PC-9 (cell line): ENCODE measurements around the gene PRKCH.

ENCODE experiments used
- CTCF ChIP-seq: fragments of 200-600 bp; sonication (generic); conservative IDR thresholded peaks from 2 replicates; pipeline ENCODE4 v1.6.1; 2017; ENCODE audit warnings: mixed run types, antibody characterized with exemption, mild to moderate bottlenecking, moderate library complexity
- EZH2 ChIP-seq: fragments of 200-600 bp; sonication (generic); IDR thresholded peaks from 2 replicates; pipeline ENCODE4 v1.8.0; 2017; ENCODE audit warnings: antibody characterized with exemption, low read depth

GRCh38 chr14:61469781-61470180 lies 148.4 kb downstream of the PRKCH start:
- no peak for TF ChIP-seq CTCF
- no peak for TF ChIP-seq EZH2
